GM12878 (cell line): ENCODE data around the gene SGSM2. TPM values are rescaled to one million over a fixed set of nuclear protein-coding genes. Genes with fewer than 3 reads are reported as not detected.
A peak's percentile ranks its signal among the peaks of the same experiment; 100 is the strongest.

Experiments
- CBFB ChIP-seq: IDR thresholded peaks from 2 replicates; pipeline ENCODE4 v1.6.1; 2016; ENCODE audit warnings: antibody characterized with exemption, low read depth
- CBX3 ChIP-seq: fragments of 200-600 bp; sonication (generic); IDR thresholded peaks from 2 replicates; pipeline ENCODE4 v1.6.1; 2016; ENCODE audit warnings: low read depth, borderline replicate concordance
- DPF2 ChIP-seq: fragments of 450-650 bp; IDR thresholded peaks from 2 replicates; pipeline ENCODE4 v1.6.1; 2017; ENCODE audit warnings: mild to moderate bottlenecking
- EP300 ChIP-seq, 2 experiments: fragments of 150-350 bp in 1 of 2; IDR thresholded peaks; 2 replicates each; pipeline ENCODE4 v1.6.1; 2011 to 2012; ENCODE audit warnings: low read depth in 2 of 2, low read length in 2 of 2, borderline replicate concordance in 1 of 2, improper control_type of control experiment in 1 of 2, inconsistent platforms in 1 of 2; ENCODE audit not compliant: control insufficient read depth in 1 of 2
- ESRRA ChIP-seq: IDR thresholded peaks from 2 replicates; pipeline ENCODE4 v1.6.1; 2012; ENCODE audit warnings: mild to moderate bottlenecking, low read length, improper control_type of control experiment
- FOXK2 ChIP-seq: fragments of 450-650 bp; IDR thresholded peaks from 2 replicates; pipeline ENCODE4 v1.6.1; 2017; ENCODE audit warnings: mild to moderate bottlenecking, moderate library complexity
- LARP7 ChIP-seq: fragments of 450-650 bp; IDR thresholded peaks from 2 replicates; pipeline ENCODE4 v1.6.1; 2017; ENCODE audit warnings: mild to moderate bottlenecking
- MEF2A ChIP-seq: IDR thresholded peaks from 2 replicates; pipeline ENCODE4 v1.6.1; 2011; ENCODE audit warnings: low read depth, mild to moderate bottlenecking, low read length, moderate library complexity; ENCODE audit not compliant: insufficient read depth
- MXI1 ChIP-seq: fragments of 150-350 bp; IDR thresholded peaks from 2 replicates; pipeline ENCODE4 v1.6.1; 2011; ENCODE audit warnings: low read depth, mild to moderate bottlenecking, inconsistent platforms, low read length, improper control_type of control experiment
- NFIC ChIP-seq: IDR thresholded peaks from 2 replicates; pipeline ENCODE4 v1.6.1; 2012; ENCODE audit warnings: low read depth, mild to moderate bottlenecking, inconsistent platforms, low read length, moderate library complexity
- NKRF ChIP-seq: fragments of 450-650 bp; conservative IDR thresholded peaks from 2 replicates; pipeline ENCODE4 v1.6.1; 2017; ENCODE audit warnings: mild to moderate bottlenecking, moderate library complexity
- NR2F1 ChIP-seq: fragments of 450-650 bp; conservative IDR thresholded peaks from 2 replicates; pipeline ENCODE4 v1.6.1; 2017; ENCODE audit warnings: mild to moderate bottlenecking
- PAX5 ChIP-seq: IDR thresholded peaks from 2 replicates; pipeline ENCODE4 v1.6.1; 2011; ENCODE audit warnings: low read depth, low read length, borderline replicate concordance
- POLR2A ChIP-seq: IDR thresholded peaks from 2 replicates; pipeline ENCODE4 v1.6.1; 2011; ENCODE audit warnings: low read depth, mild to moderate bottlenecking, low read length
- SKIL ChIP-seq: fragments of 450-650 bp; IDR thresholded peaks from 2 replicates; pipeline ENCODE4 v1.6.1; 2017; ENCODE audit warnings: mild to moderate bottlenecking, low read depth, inconsistent platforms; ENCODE audit not compliant: poor library complexity, severe bottlenecking
- SMC3 ChIP-seq: IDR thresholded peaks from 2 replicates; pipeline ENCODE4 v1.6.1; 2011; ENCODE audit warnings: low read length, improper control_type of control experiment, borderline replicate concordance
- SP1 ChIP-seq: IDR thresholded peaks from one replicate; pipeline ENCODE4 v1.6.1; 2011; ENCODE audit warnings: low read depth, low read length
- SPI1 ChIP-seq: IDR thresholded peaks from 2 replicates; pipeline ENCODE4 v1.6.1; 2011; ENCODE audit warnings: low read depth, mild to moderate bottlenecking, low read length, moderate library complexity, borderline replicate concordance; ENCODE audit not compliant: insufficient read depth
- SUZ12 ChIP-seq: fragments of 200-600 bp; sonication (generic); IDR thresholded peaks from one replicate; pipeline ENCODE4 v1.6.1; 2018; ENCODE audit warnings: antibody characterized with exemption, mild to moderate bottlenecking; ENCODE audit not compliant: unreplicated experiment
- TARDBP ChIP-seq: IDR thresholded peaks from 2 replicates; pipeline ENCODE4 v1.6.1; 2016; ENCODE audit warnings: borderline replicate concordance
- TCF3 ChIP-seq: IDR thresholded peaks from 2 replicates; pipeline ENCODE4 v1.6.1; 2012; ENCODE audit warnings: low read depth, mild to moderate bottlenecking, low read length, borderline replicate concordance; ENCODE audit not compliant: insufficient read depth
- WRNIP1 ChIP-seq: IDR thresholded peaks from 2 replicates; pipeline ENCODE4 v1.6.1; 2011; ENCODE audit warnings: low read depth, low read length, improper control_type of control experiment, borderline replicate concordance
- YY1 ChIP-seq: IDR thresholded peaks from 2 replicates; pipeline ENCODE4 v1.6.1; 2011; ENCODE audit warnings: low read depth, mild to moderate bottlenecking, low read length
- ZZZ3 ChIP-seq: IDR thresholded peaks from 2 replicates; pipeline ENCODE4 v1.6.1; 2011; ENCODE audit warnings: low read depth; ENCODE audit not compliant: control insufficient read depth, insufficient read length
- polyA plus RNA-seq, 11 experiments: library from polyadenylated mRNA; depleted of rRNA in 4 of 11; unstranded in 6 of 11; stranded (reverse) in 5 of 11; fragments of >200 nt; fragmentation: Nextera tagmentation in 4 of 11; fragmentation: Illumina TruSeq in 1 of 11; extraction: Ambion mirVana in 4 of 11; extraction: Trizol in 1 of 11; gene quantifications; 1 replicate in 1 of 11; 2 replicates in 10 of 11; pipeline versions ENCODE4 v1.2.1 to v1.2.3, GENCODE V29; 2011 to 2016; ENCODE audit warnings: inconsistent platforms in 2 of 11, missing spikeins in 2 of 11, low read depth in 1 of 11
- total RNA-seq, 4 experiments: library from RNA; depleted of rRNA in 3 of 4; stranded (reverse); fragments of >200 nt in 3 of 4; fragmentation: Illumina TruSeq in 1 of 4; extraction: Trizol in 1 of 4; gene quantifications; 2 replicates each; pipeline versions ENCODE4 v1.2.1 to v1.2.3, GENCODE V29; 2013 to 2021

SGSM2 gene
- total and polyA plus RNA-seq, 10 of the 15 experiments (the other 5 are each of a cell fraction or from before 2014, with no cell fraction given), result 0.50 to 50.9 (median 18.5) TPM

DNA sequence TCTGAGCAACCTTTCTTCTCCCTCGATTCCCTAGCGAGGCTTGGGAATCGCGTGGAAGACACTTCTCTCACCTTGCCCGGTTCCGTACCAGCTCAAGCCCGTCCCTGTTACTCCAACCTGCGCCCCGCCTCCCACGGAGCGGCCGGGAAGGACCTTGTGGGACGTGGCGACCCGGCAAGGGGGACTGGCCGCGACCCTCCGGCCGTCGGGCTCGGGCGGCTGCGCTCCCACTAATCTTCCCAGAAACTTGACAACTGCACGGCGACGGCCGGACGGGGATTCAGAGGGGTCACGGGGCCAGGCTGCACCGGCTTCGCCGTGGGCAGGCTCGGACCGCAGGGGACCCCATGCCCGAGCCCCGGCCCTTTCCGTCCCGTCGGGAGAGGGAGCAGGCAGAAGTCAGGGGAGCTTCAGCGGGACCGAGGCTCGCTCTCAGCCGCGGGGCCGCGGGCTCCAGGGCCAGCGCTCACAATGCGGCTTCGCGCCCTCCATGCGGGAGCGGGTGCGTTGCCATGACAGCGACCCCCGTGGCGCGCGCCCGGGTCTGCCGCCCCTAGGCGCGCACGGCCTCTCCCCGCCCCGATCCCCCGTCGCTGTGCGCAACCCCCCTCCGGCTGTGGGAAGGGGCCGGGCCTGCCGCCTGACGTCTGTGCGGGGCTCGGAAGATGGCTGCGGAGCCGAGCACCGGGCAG is at the start of gene SGSM2 (continued):
- TF ChIP-seq SKIL (no peak), DPF2 (peak; percentile 17), TCF3 (no peak), SMC3 (no peak), EP300 (IDR thresholded peaks at IDR 0.05; ENCODE audit: borderline replicate concordance in 1 of 2, control insufficient read depth in 1 of 2, low read depth in 2 of 2, low read length in 2 of 2) (no peak), SP1 (no peak), CBFB (no peak), YY1 (peak; percentile 83), SUZ12 (no peak), LARP7 (0 out of 2 replicates have a peak, but pooled peaks have one; percentile 24), NR2F1 (peak; percentile 42), CBX3 (no peak), SPI1 (no peak), ZZZ3 (no peak), WRNIP1 (no peak), ESRRA (no peak), MEF2A (no peak), NFIC (no peak), POLR2A (peak; percentile 35; the same call in 1 of the 2 replicates), TARDBP (no peak), PAX5 (no peak), NKRF (peak; percentile 27; the same call in 1 of the 2 replicates), FOXK2 (no peak), MXI1 (peak; percentile 65)
